HG03565 (cell line): ENCODE measurements around the gene WAS.
A peak's percentile ranks its signal among the peaks of the same experiment; 100 is the strongest.
"Not testable (repeated sequence)": the region's sequence is repeated elsewhere in the genome, so short reads cannot be mapped to it uniquely, and the experiment has no call there.

ENCODE experiments used
- ATAC-seq: cut with Tn5 transposase; IDR thresholded peaks from one replicate; pipeline ENCODE4 v1.9.1; 2021; ENCODE audit warnings: mild to moderate bottlenecking, moderate library complexity; ENCODE audit not compliant: unreplicated experiment

The WAS gene

DNA sequence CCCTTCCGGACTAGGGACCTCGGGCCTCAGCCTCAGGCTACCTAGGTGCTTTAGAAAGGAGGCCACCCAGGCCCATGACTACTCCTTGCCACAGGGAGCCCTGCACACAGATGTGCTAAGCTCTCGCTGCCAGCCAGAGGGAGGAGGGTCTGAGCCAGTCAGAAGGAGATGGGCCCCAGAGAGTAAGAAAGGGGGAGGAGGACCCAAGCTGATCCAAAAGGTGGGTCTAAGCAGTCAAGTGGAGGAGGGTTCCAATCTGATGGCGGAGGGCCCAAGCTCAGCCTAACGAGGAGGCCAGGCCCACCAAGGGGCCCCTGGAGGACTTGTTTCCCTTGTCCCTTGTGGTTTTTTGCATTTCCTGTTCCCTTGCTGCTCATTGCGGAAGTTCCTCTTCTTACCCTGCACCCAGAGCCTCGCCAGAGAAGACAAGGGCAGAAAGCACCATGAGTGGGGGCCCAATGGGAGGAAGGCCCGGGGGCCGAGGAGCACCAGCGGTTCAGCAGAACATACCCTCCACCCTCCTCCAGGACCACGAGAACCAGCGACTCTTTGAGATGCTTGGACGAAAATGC lies at the start of gene WAS:
Gene WAS, plus strand, starts transcription at position 389 of the 572 bp plus-strand sequence. Its CDS starts 55 bp downstream, at position 444.
- ATAC-seq = peak; percentile 64

DNA sequence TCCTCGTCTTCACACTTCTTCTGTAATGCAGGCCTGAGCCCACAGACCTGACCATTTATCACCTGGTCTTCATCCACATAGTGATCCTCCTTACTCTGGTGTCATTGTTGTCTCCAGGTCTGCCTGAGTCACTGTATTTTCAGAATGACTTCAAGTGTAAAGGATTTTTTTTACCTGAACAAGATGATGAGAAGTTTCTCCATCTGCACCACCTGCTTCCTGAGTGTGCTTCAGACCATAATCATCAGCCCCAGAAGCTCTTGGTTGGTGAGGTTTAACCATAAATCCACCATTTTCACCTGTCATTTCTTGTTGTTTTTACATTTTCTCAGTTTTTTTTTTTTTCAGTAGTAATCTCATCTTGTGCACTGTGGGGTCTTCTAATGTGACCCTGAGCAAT lies 47.3 kb upstream of the WAS start:
- no peak for ATAC-seq

DNA sequence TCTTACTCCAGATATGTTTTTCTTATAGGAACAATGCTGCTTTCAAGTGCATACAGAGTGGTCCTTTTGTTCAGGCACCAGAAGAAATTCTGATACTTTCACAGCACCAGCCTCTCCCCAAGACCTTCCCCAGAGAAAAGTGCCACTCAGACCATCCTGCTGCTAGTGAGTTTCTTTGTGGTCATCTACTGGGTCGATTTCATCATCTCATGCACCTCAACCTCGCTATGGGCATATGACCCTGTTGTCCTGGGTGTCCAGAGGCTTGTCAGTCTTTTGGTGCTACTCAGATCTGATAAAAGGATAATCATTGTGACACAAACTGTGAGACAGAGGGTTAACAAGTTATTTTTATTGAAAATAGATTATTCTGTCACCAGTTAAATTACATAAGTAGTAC lies 46.8 kb upstream of the WAS start:
- ATAC-seq = no peak

DNA sequence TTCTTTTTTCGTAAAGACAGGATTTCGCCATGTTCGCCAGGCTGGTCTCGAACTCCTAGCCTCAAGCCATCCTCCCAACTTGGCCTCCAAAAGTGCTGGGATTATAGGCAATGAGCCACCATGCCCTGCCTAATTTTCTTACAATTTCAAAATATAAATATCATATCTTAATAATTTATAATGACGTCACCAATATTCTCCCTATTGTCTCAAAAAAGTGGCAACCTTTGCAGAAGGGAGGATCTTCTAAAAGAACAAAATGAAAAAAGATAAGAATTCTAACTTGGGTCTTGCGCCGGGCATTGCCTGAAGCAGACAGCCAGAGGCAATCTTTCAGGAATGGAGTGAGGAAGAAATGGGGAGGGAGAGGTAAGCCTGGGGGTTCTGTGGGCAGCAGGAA lies 37.9 kb upstream of the WAS start:
- no peak for ATAC-seq

DNA sequence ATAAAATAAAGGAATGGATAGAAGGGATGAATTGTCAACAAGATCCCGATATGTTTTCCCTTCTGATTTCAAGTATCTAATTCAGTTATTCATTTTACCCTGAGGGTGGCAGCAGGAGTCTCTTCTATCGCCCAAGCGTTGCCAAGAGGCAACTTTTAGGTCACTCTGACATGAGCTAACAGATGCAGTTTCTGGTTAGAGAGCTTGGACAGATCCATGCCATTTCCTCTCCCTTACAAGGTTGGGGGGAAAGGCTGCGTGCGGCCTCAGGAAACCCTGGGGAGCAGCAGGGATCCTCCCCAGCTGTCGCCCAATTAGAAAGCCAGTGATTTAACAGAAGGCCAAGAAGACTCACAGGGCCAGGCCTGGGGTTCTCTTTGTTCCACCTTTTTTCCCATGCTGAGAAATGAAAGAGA lies 35.3 kb upstream of the WAS start:
- no peak for ATAC-seq

DNA sequence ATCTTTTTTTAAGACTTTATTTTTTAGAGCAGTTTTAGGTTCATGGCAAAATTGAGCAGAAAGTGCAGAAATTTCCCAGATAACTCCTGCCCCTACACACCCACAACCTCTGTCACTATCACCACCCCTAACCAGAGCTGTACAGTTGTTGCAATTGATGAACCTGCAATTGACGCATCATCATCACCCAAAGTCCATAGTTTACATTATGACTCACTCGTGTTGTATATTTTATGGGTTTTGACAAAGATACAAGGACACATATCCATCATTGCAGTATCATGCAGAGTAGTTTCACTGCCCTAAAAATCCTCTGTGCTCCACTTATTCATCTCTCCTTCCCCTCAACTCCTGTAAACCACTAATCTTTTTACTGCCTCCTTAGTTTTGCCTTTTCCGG lies 34.5 kb upstream of the WAS start:
- no peak for ATAC-seq

DNA sequence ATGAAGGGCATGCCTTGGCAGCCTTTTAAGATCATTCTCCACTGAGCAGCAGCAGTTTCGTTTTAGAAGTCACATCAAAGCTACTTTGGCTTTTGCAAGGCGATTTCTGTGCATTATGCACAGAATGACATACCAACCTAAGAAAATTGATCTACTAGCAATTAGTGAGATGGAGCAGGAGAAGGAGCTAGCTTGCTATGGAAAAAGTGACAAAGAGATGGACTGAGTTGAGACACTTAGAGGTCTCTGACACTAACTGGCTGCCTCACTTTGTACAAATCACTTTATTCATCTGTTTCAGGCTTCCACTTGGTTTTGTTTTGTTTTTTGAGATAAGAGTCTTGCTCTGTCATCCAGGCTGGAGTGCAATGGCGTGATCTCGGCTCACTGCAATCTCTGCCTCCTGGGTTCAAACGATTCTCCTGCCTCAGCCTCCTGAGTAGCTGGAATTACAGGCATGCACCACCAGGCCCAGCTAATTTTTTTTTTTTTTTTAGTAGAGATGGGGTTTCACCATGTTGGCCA lies 31.5 kb upstream of the WAS start:
- not testable (repeated sequence) for ATAC-seq

DNA sequence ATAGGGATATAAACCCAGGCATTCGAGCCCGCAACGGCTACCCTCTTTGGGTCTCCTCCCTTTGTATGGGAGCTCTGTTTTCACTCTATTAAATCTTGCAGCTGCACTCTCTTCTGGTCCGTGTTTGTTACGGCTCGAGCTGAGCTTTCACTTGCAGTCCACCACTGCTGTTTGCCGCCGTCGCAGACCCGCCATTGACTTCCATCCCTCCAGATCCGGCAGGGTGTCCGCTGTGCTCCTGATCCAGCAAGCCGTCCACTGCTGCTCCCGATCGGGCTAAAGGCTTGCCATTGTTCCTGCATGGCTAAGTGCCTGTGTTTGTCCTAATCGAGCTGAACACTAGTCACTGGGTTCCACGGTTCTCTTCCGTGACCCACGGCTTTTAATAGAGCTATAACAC lies 28.9 kb upstream of the WAS start:
- ATAC-seq = not testable (repeated sequence)

DNA sequence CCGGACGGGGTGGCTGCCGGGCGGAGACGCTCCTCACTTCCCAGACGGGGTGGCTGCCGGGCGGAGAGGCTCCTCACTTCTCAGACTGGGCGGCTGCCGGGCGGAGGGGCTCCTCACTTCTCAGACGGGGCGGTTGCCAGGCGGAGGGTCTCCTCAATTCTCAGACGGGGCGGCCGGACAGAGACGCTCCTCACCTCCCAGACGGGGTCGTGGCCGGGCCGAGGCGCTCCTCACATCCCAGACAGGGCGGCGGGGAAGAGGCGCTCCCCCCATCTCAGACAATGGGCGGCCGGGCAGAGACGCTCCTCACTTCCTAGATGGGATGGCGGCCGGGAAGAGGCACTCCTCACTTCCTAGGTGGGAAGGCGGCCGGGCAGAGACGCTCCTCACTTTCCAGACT lies 23.9 kb upstream of the WAS start:
- ATAC-seq = not testable (repeated sequence)

DNA sequence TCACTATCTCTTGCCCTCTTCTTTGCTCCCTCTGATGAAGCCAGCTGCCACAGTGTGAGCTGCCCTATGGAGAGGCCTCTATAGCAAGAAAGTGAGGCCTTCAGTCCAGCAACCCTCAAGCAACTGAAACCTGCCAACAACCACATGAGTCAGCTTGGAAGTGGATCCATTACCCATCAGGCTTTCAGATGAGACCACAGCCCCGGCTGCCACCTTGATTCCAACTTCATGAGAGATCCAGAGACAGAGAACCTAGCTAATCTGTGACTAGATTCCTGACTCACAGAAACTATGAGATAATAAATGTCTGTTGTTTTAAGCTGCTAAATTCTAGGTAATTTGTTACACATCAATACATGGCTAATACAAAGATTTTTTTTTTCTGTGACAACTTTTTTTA lies 20.4 kb upstream of the WAS start:
- ATAC-seq = no peak

DNA sequence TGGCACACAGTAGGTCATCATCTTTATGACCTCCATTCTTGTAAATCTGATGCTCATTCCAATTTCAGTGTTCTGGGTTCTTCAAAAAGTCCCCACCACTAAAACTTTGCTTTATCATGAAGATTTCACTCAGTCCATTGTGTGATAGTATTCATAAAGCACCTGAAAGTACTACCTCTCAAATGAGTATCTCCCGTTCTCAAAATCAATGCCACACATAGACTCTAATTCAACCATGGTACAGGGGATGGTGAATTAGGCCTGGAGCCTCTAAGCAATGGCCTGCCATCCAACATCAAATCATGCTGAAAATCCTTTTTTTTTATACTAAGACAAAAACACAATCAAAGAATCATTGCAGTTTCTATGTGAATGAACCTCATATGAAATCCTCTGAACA lies 19.4 kb upstream of the WAS start:
- no peak for ATAC-seq

DNA sequence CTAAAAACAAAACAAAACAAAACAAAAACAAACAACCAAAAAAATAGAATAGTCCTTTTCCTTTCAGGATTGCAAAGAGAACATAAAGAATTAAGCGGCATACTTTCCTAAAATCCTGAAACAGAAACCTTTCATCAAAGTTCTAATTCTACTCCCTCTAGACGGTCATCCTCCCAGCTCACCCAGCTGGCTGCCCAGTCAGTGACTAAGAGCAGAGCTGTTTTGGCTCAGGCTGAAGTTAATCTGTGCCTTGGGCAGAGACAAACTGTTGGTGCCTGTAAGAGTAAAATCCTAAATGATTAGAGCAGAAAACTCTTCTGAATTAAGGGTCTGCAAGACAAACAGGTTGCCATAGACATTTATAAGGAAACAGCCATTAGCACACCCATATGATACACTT lies 17.6 kb upstream of the WAS start:
- ATAC-seq = no peak

DNA sequence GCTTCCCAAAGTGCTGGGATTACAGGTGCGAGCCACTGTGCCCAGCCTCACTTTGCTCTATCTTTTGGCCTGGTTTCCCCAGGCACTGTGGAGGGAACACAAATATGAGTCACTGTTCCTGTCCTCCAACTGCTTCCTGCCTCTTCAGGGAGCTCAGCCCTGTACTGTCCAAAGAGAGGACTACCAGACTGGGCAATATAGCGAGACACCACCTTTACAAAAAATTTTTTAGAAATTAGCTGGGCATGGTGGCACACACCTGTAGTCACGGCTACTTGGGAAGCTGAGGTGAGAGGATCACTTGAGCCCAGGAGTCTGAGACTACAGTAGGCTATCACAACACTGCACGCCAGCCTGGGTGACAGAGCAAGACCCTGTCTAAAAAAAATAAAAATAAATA lies 16.9 kb upstream of the WAS start:
- ATAC-seq = no peak

DNA sequence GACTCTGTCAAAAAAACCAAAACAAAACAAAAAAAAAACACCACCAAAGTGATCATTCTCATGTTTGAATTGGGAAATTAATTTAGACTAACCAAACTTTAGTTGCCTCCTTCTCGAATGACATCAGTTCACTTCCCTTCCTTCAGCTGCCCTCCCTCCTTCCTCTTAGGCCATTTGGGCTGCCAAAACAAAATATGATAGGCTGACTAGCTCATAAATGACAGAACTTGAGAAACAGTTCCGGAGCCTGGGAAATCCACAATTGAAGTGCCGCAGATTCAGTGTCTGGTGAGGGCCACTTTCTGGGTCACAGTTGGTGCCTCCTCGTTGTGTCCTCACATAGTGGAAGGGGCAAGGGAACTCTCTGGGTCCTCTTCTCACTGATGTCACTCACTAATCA lies 16.1 kb upstream of the WAS start:
- no peak for ATAC-seq

DNA sequence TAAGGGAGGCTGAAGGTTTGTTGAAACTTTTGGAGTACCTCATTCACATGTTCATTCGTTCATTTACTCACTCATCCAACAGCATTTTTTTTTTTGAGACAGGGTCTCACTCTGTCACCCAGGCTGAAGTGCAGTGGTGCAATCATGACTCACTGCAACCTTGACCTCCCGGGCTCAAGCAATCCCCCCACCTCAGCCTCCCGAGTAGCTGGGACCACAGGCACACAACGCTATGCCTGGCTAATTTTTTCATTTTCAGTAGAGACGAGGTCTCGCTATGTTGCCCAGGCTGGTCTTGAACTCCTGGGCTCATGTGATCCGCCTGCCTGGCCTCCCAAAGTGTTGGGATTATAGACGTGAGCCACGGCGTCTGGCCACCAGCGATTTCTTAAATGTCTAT lies 15.4 kb upstream of the WAS start:
- not testable (repeated sequence) for ATAC-seq

DNA sequence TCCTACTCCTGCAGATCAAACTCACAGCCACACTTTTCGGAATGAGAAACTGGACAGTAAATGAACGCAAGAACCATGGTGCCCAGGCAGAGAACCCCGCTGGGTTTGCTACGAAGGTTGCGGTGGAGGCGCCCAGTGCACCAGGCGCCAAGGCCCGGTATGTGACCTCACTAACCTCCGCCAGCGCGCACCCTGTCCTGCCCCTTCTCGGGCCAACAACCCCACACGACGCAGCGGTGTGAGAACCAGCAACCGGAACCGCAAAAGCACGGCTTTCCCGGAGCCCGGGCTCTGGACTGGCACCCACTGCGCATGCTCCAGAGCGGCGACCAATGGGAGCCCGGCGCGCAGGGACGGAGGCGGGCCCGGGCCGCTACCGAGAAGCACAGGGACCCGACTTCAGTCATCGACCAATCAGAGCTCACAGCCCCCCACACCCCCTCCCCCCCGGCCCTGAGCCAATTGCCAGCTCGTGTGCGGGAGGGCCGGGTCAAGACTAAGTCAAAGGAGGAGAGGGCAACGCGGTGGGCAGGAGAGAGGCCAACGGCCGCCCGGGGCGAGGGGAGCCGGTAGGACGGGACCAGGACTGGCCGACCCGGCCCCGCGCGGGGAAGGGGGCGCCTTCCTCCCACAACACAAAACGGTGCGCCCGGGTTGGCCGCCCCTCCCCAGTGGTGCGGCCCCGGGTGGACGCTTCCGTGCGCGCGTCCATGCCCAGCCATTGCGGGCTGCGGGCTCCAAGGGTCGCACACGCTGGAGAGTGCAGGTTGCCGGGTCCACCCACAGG lies 7.3 kb upstream of the WAS start:
- ATAC-seq = peak; percentile 87

DNA sequence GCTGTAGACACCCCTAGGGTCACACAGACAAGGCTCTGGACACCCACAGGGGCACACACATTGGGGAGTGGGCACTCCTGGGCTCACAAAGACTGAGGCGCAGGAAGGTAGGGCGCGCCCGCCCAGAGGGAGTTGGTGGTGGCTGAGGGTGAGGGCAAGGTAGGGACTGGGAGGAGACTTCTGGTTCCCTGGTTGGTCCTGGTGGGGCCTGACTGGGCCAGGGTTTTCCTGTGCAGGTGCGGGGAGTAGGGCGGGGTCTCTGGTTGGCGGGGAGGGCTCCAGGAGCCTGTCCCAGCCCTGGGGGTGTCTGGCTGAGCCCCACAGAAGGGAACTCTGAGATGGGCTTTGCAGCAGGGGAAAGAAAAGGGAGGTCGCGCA lies 6.7 kb upstream of the WAS start:
- no peak for ATAC-seq

DNA sequence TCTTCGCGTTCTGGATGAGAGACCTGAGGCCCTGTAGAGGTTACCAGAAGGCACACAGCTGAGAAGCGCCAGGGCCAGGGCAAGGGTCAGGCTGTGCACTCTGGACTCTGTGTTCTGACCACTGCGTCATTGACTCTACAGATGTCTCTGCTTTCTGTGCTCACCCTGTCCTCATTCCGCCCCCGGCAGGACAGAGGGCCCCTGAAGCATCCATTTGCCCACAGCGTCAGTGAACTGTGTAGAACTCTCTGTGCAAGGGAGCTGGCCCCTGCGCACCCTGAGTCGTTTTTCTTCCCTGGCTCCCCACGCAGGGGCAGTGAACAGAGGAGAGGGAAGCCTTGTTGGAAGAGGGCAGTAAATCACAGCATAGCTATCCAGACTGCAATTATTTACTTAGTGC lies 6.1 kb upstream of the WAS start:
- no peak for ATAC-seq

DNA sequence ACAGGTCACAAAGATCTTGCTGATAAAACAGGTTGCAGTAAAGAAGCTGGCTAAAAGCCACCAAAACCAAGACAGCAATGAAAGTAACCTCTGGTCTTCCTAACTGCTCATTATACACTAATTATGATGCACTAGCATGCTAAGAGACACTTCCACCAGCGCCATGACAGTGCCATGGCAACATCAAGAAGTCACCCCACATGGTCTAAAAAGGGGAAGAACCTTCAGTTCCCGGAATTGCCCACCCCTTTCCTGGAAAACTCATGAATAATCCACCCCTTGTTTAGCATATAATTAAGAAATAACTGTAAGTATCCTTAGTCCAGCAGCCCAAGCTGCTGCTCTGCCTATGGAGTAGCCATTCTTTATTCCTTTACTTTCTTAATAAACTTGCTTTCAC lies 3.1 kb upstream of the WAS start:
- ATAC-seq = not testable (repeated sequence)

DNA sequence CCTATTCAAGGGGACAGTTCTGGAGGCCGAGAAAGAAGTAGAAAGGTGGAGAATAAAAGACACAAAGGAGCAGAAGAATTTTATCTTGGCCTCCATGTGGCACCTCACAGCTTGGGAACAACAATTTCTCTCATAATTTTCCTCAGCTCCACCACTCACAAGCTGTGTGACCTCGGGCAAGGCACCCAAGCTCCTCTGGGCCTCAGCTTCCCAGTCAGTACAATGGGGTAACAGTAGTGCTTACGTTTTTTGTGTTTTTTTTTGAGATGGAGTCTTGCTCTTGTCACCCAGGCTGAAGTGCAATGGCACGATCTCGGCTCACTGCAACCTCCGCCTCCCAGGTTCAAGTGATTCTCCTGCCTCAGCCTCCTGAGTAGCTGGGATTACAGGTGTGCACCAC lies 2.7 kb upstream of the WAS start:
- ATAC-seq = not testable (repeated sequence)

DNA sequence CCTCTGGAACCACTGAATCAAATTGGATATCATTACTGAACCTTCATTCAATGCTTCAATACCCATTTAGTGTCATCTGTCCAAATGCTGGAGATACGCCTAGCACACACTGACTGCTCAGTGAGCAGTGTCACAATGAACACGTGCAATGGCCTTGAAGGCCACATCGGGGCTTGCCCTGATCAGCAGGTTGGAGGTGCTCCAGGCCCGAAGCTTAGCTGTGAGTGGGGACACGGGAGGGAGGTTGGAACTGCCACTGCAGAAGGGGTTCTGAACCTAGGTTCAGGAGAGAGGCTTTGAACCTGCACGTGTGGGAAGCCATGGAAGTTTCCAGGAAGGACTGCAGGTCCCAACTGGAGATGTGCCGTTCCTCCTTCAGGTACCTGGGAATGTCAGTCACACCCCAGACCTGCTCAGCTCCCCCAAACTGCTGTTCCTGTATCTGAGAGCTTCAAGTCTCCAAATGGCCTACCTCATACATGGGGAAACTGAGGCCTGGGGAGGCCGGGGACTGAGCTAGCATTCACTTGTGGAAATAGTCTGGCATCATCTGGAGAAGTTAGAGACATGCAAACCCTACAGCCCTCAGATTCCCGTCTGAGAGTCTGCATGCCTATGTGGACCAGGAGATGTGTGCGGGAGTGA lies 1.9 kb upstream of the WAS start:
- no peak for ATAC-seq

DNA sequence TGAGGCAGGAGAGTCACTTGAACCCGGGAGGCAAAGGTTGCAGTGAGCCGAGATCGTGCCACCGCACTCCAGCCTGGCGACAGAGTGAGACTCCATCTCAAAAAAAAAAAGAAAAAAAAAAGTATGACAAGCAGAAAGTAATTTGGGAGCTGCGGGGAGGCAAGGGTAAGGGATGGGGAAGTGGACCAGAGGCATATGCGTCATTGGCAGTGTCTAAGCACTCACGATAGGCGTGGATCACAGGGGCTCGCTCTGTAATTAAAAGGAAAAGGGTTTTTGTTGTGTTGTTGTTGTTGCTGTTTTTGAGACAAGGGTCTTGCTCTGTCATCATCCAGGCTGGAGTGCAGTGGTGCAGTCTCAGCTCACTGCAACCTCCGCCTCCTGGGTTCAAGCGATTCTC lies 804 bp upstream of the WAS start:
- ATAC-seq = not testable (repeated sequence)
